Spleen (tissue), 11 donors: ENCODE data around the gene STMN3. TPM values are rescaled to one million over a fixed set of nuclear protein-coding genes. Genes with fewer than 3 reads are reported as not detected.
A peak's percentile ranks its signal among the peaks of the same experiment; 100 is the strongest.
"Not testable (repeated sequence)": the region's sequence is repeated elsewhere in the genome, so short reads cannot be mapped to it uniquely, and the experiment has no call there.

Source experiments
- DNase-seq: peaks from one replicate; pipeline ENCODE4 v3.0.0-alpha.2; 2020
- H3K27ac ChIP-seq, 8 donors: fragments of 200-600 bp; sonication (generic) in 7 of 8; 1 replicate in 4 of 8; 2 replicates in 4 of 8; pipeline versions ENCODE4 v1.5.0 to v1.8.0; 2016 to 2021; ENCODE audit warnings: inconsistent platforms in 4 of 8, mild to moderate bottlenecking in 4 of 8, moderate library complexity in 1 of 8
- H3K27me3 ChIP-seq, 7 donors: fragments of 200-600 bp; sonication (generic) in 6 of 7; replicated peaks in 1 of 7; 1 replicate in 4 of 7; 2 replicates in 3 of 7; pipeline versions ENCODE4 v1.5.0 to v1.8.0; 2016 to 2021; ENCODE audit warnings: inconsistent platforms in 3 of 7, mild to moderate bottlenecking in 1 of 7
- H3K36me3 ChIP-seq, 6 donors: fragments of 200-600 bp; sonication (generic) in 5 of 6; 1 replicate in 4 of 6; 2 replicates in 2 of 6; pipeline versions ENCODE4 v1.5.0 to v1.8.0; 2016 to 2021; ENCODE audit warnings: inconsistent platforms in 2 of 6
- H3K4me1 ChIP-seq, 6 donors: fragments of 200-600 bp; sonication (generic) in 5 of 6; 1 replicate in 3 of 6; 2 replicates in 3 of 6; pipeline versions ENCODE4 v1.5.0 to v1.8.0; 2016 to 2021; ENCODE audit warnings: inconsistent platforms in 3 of 6
- H3K4me3 ChIP-seq, 8 donors: fragments of 200-600 bp; sonication (generic) in 7 of 8; 1 replicate in 4 of 8; 2 replicates in 4 of 8; pipeline versions ENCODE4 v1.5.0 to v1.8.0; 2016 to 2021; ENCODE audit warnings: inconsistent platforms in 4 of 8, mild to moderate bottlenecking in 4 of 8, moderate library complexity in 2 of 8
- H3K9me3 ChIP-seq, 8 donors: fragments of 200-600 bp; sonication (generic) in 7 of 8; 1 replicate in 4 of 8; 2 replicates in 4 of 8; pipeline versions ENCODE4 v1.5.0 to v1.8.0; 2016 to 2021; ENCODE audit warnings: inconsistent platforms in 4 of 8
- POLR2A ChIP-seq, 3 donors: fragments of 450-650 bp; IDR thresholded peaks; one replicate each; pipeline ENCODE4 v1.5.1; 2017; ENCODE audit warnings: antibody characterized with exemption in 3 of 3, mild to moderate bottlenecking in 1 of 3
- POLR2AphosphoS5 ChIP-seq, 3 donors: sonication (generic); formaldehyde crosslinking; IDR thresholded peaks; one replicate each; pipeline ENCODE4 v1.5.1; 2017; ENCODE audit warnings: antibody characterized with exemption in 3 of 3
- WGBS, 5 donors: extraction: QIAGEN DNeasy Blood & Tissue Kit in 3 of 5; methylation state at CpG; one replicate each; pipeline versions ENCODE4 v1.1.5 to v1.1.7; 2013 to 2018; 5-methylcytosine and 5-hydroxymethylcytosine counted together
- intact Hi-C: fragments of 100-400 bp; cut with DNase I; formaldehyde crosslinking; loops from one replicate; pipeline ENCODE4 v1.15.0; 2023; ENCODE audit warnings: low total_unique reads
- polyA plus RNA-seq, 3 donors: library from polyadenylated mRNA; stranded (reverse); fragments of 200-250 nt; gene quantifications; one replicate each; pipeline ENCODE4 v1.2.1, GENCODE V29; 2013
- total RNA-seq, 7 donors: library from RNA; depleted of rRNA in 3 of 7; stranded (reverse); fragments of >200 nt in 3 of 7; fragmentation: NEBNext Ultra II Directional in 4 of 7; extraction: Animal tissue kit (Norgen Biotek cat#: 25700) in 4 of 7; gene quantifications; one replicate each; pipeline versions ENCODE4 v1.1.0 to v1.2.1, GENCODE V29; 2016 to 2021
- TF ChIP-seq, protein P1 (sequence below), 11 experiments: fragments of 200-600 bp in 7 of 11; fragments of 450-650 bp in 4 of 11; sonication (generic) in 4 of 11; IDR thresholded peaks in 8 of 11; conservative IDR thresholded peaks in 3 of 11; 1 replicate in 7 of 11; 2 replicates in 4 of 11; pipeline versions ENCODE4 v1.4.0 to v1.8.0; 2016 to 2021; ENCODE audit warnings: antibody characterized with exemption in 11 of 11, inconsistent platforms in 4 of 11, mild to moderate bottlenecking in 1 of 11
- donor health status: healthy with polysubstance abuse.
- donor health status: DM: no; HTN: no; CAD: no; lungs with moderate emphysema.
- donor health status: DM: no; HTN: no; CAD: no.
- donor health status: Bipolar disorder and iron deficiency.
- donor health status: healthy.
- donor health status: DM: no; HTN: no; CAD: no.
- donor health status: DM: yes; HTN: yes; CAD: no.

STMN3 gene
- total and polyA plus RNA-seq, 10 donors = 16.1 to 57.0 (median 32.3) TPM

DNA sequence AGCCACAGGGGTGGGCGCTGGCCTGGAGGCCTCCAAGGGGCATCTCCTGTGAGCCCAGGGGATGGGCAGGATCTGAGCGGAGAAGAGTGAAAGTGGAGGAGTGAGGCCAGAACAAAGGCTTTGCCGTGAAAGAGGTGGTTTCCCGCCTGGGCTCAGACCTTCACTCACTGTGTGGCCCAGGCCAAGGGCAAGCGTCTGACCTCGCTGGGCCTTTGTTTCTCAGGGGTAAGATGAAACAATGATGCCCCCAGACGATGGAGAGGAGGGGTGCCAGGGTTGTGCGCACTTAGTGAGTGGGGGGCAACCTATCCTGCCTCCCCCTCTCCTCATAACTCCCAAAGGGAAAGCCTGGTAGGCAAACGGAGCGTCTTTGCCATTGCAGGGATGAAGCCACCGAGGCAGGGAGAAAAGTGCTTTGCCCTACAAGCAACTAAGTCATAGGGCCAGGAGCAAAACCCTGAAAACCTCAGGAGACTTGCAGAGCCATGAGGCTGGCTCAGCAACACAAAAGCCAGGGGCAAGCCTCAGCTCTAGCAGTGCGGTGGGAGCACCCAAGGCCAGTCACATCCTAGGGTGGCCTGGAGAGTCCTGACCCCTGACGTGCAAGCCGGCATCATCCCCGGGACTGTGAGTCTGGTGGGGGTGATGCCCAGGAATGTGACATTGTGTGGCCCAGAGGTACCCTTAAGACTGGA is 897 bp upstream of the STMN3 start:
- peak; percentile 61 for DNase-seq
- Histone ChIP-seq H3K36me3 (no peaks in the 10 kb centered on the region), H3K4me1 (peaks cover 13 to 65% (median 54%) of the 10 kb centered on the region in 6 donors), H3K9me3 (no peaks in the 10 kb centered on the region), H3K4me3 (peak overlapping the region in 7 of 8 donors; percentile 33 to 78 (median 61)), H3K27ac (peak overlapping the region in 6 of 8 donors; percentile 58 to 81 (median 76)), H3K27me3 (peaks cover 0 to 46% (median 13%) of the 10 kb centered on the region in 7 donors)
- intact Hi-C loops = loop anchor here (10.0 kb wide), 1 partner anchor 119 kb away; the partner anchor contains the start of gene PTK6
- 42 to 51% (median 46%) methylated on average over 13 to 15 of the region's 15 CpGs for WGBS, 5 donors
- TF ChIP-seq POLR2AphosphoS5 (IDR thresholded peaks at IDR 0.05) = no peak
- TF ChIP-seq POLR2A (IDR thresholded peaks at IDR 0.05) = no peak
- TF ChIP-seq, protein P1, sequence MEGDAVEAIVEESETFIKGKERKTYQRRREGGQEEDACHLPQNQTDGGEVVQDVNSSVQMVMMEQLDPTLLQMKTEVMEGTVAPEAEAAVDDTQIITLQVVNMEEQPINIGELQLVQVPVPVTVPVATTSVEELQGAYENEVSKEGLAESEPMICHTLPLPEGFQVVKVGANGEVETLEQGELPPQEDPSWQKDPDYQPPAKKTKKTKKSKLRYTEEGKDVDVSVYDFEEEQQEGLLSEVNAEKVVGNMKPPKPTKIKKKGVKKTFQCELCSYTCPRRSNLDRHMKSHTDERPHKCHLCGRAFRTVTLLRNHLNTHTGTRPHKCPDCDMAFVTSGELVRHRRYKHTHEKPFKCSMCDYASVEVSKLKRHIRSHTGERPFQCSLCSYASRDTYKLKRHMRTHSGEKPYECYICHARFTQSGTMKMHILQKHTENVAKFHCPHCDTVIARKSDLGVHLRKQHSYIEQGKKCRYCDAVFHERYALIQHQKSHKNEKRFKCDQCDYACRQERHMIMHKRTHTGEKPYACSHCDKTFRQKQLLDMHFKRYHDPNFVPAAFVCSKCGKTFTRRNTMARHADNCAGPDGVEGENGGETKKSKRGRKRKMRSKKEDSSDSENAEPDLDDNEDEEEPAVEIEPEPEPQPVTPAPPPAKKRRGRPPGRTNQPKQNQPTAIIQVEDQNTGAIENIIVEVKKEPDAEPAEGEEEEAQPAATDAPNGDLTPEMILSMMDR (IDR thresholded peaks at IDR 0.05 in 8 of 11, conservative IDR thresholded peaks at IDR 0.05 in 3 of 11) = no peak

DNA sequence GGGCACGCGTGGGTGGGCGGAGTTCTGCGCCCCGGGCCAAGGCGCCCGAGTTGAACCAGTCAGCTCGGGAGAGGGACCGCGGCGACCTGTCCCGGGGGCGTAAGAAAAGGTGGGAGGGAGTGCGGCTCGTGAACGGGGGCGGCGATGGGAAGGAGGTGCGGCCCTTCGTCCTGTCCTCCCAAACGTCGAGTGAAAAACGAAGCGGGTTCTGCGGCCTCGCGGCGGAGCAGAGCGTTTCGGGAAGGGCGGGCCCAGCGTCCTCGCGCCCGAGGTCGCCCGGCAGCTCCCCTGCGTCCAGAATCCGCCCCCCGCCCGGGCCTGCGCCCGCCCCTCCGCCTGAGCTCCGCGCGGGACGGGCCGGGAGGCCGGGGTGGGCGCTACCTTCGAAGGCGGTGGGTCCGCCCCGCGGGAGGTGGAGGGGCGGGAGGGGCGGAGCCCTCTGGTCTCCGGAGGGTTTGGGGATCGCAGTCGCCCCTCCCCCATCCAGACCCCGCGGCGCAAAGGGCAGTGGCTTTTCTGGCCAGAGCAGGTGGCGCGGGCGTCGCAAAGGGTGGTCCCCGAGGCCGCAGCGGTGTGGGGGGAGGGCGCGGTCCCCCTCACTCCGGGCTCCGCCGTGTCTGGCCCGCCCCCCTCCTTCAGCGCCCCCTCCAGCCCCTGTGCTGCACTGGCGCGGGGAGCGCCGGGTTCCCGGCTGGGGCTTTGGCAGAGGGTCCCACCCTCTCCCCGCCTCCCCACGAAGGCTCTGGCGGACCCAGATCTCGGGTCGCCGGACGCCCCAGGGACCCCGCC is 838 bp downstream of the STMN3 start:
- 0 to 1% (median 1%) methylated on average over 45 to 91 of the region's 91 CpGs; no CpG with 5 or more reads in 1 of the 5 donors for WGBS, 5 donors
- Histone ChIP-seq H3K9me3 (no peaks in the 10 kb centered on the region), H3K27me3 (peaks cover 0 to 46% (median 13%) of the 10 kb centered on the region in 7 donors), H3K4me3 (peak overlapping the region; percentile 35 to 78 (median 61)), H3K27ac (peak overlapping the region; percentile 4 to 82 (median 71)), H3K4me1 (peaks cover 7 to 51% (median 39%) of the 10 kb centered on the region in 6 donors), H3K36me3 (no peaks in the 10 kb centered on the region)
- peak in 2 of 3 donors; percentile 49 to 72 for TF ChIP-seq POLR2AphosphoS5 (IDR thresholded peaks at IDR 0.05)
- TF ChIP-seq, protein P1 (IDR thresholded peaks at IDR 0.05 in 8 of 11, conservative IDR thresholded peaks at IDR 0.05 in 3 of 11) = no peak
- intact Hi-C loops = loop anchor here (10.0 kb wide), 1 partner anchor 118 kb away; the partner anchor contains the start of gene PTK6
- peak; percentile 84 for DNase-seq

DNA sequence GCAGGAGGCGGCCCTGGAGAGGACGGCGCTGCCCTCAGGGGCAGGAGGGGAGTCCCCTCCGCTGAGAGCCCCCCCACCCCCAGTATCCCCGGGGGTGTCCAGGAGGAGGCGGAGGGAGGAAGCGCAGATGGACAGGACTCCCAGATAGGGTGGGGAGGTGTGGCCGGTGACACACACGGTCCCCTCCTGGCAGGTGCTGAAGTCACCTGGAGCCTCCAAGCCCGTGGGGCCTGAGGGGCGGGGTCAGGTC is 1.4 kb downstream of the STMN3 start:
- WGBS, 5 donors = 23 to 40% (median 28%) methylated on average over 1 to 11 of the region's 11 CpGs; no CpG with 5 or more reads in 1 of the 5 donors
- intact Hi-C loops = loop anchor here (10.0 kb wide), 1 partner anchor 117 kb away; the partner anchor contains the start of gene PTK6
- H3K9me3 ChIP-seq = no peaks in the 10 kb centered on the region
- H3K36me3 ChIP-seq = no peaks in the 10 kb centered on the region
- no peak for TF ChIP-seq POLR2AphosphoS5 (IDR thresholded peaks at IDR 0.05)
- no peak for TF ChIP-seq POLR2A (IDR thresholded peaks at IDR 0.05)
- TF ChIP-seq, protein P1 (IDR thresholded peaks at IDR 0.05 in 8 of 11, conservative IDR thresholded peaks at IDR 0.05 in 3 of 11) = no peak
- peak overlapping the region in 7 of 8 donors; percentile 50 to 78 (median 61) for H3K4me3 ChIP-seq
- peak overlapping the region in 7 of 8 donors; percentile 51 to 82 (median 75) for H3K27ac ChIP-seq
- H3K4me1 ChIP-seq = peaks cover 6 to 46% (median 36%) of the 10 kb centered on the region in 6 donors
- peaks cover 0 to 46% (median 13%) of the 10 kb centered on the region in 7 donors for H3K27me3 ChIP-seq
- DNase-seq = peak; percentile 82

DNA sequence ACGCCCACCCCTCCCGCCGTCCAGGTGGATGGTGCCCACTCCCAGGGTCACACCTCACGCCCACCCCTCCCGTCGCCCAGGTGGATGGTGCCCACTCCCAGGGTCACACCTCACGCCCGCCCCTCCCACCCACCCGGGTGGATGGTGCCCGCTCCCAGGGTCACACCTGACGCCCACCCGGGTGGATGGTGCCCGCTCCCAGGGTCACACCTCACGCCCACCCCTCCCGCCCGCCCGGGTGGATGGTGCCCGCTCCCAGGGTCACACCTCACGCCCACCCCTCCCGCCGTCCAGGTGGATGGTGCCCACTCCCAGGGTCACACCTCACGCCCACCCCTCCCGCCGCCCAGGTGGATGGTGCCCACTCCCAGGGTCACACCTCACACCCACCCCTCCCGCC is 2.7 kb downstream of the STMN3 start:
- intact Hi-C loops = loop anchor here (10.0 kb wide), 1 partner anchor 116 kb away; the partner anchor contains the start of gene PTK6
- WGBS, 5 donors = 85 to 94% (median 89%) methylated on average over 3 to 25 of the region's 25 CpGs; no CpG with 5 or more reads in 1 of the 5 donors
- not testable (repeated sequence) for H3K36me3 ChIP-seq, H3K4me3 ChIP-seq, H3K27ac ChIP-seq, DNase-seq, H3K9me3 ChIP-seq
- peaks cover 6 to 45% (median 36%) of the 10 kb centered on the region in 6 donors for H3K4me1 ChIP-seq
- peaks cover 0 to 44% (median 13%) of the 10 kb centered on the region in 7 donors for H3K27me3 ChIP-seq
